Tibial artery (tissue), 4 donors: Measurements from ENCODE around the gene APOBEC2.
A peak's percentile ranks its signal among the peaks of the same experiment; 100 is the strongest.

ENCODE experiments used
- DNase-seq, 2 donors: peaks; one replicate each; pipeline ENCODE4 v3.0.0-alpha.2; 2019
- H3K27ac ChIP-seq, 2 donors: fragments of 200-600 bp; sonication (generic) in 1 of 2; 1 replicate in 1 of 2; 2 replicates in 1 of 2; pipeline ENCODE4 v1.5.1; 2018 to 2019; ENCODE audit warnings: mild to moderate bottlenecking in 1 of 2
- H3K27me3 ChIP-seq, 2 donors: fragments of 200-600 bp; sonication (generic) in 1 of 2; one replicate each; pipeline versions ENCODE4 v1.5.1 to v1.6.0; 2016 to 2019
- H3K36me3 ChIP-seq, 3 donors: fragments of 200-600 bp; sonication (generic) in 2 of 3; one replicate each; pipeline ENCODE4 v1.5.1; 2016 to 2019; ENCODE audit warnings: mild to moderate bottlenecking in 2 of 3
- H3K4me1 ChIP-seq, 4 donors: fragments of 200-600 bp; sonication (generic) in 2 of 4; 1 replicate in 3 of 4; 2 replicates in 1 of 4; pipeline ENCODE4 v1.5.1; 2016 to 2019
- H3K4me3 ChIP-seq, 2 donors: fragments of 200-600 bp; sonication (generic) in 1 of 2; 1 replicate in 1 of 2; 2 replicates in 1 of 2; pipeline ENCODE4 v1.5.1; 2018 to 2019; ENCODE audit warnings: mild to moderate bottlenecking in 2 of 2
- H3K9me3 ChIP-seq, 3 donors: fragments of 200-600 bp; sonication (generic) in 1 of 3; one replicate each; pipeline ENCODE4 v1.5.1; 2016 to 2019
- CTCF ChIP-seq, 2 experiments: fragments of 200-600 bp in 1 of 2; fragments of 450-650 bp in 1 of 2; IDR thresholded peaks; one replicate each; pipeline ENCODE4 v1.5.1; 2017 to 2019; ENCODE audit warnings: antibody characterized with exemption in 2 of 2, mild to moderate bottlenecking in 1 of 2, moderate library complexity in 1 of 2
- intact Hi-C: fragments of 100-400 bp; cut with DNase I; formaldehyde crosslinking; loops from one replicate; pipeline ENCODE4 v1.15.0; 2023; ENCODE audit warnings: low total_unique reads

The APOBEC2 gene

GRCh38 chr6:41023114-41023513 is 29.9 kb upstream of the APOBEC2 start:
- intact Hi-C loops = no loop called here

GRCh38 chr6:41025966-41026530 is 27.0 kb upstream of the APOBEC2 start:
- Histone ChIP-seq H3K9me3 (no peaks in the 10 kb centered on the region), H3K4me1 (peaks cover 0 to 25% (median 13%) of the 10 kb centered on the region in 4 donors), H3K36me3 (no peaks in the 10 kb centered on the region), H3K4me3 (no peak overlapping the region), H3K27ac (no peak overlapping the region), H3K27me3 (no peaks in the 10 kb centered on the region)
- DNase-seq = no peak
- intact Hi-C loops = loop anchor here (5.0 kb wide), 1 partner anchor 41 kb away; no protein-coding TSS in a partner anchor
- TF ChIP-seq CTCF (IDR thresholded peaks at IDR 0.05) = no peak

More at GRCh38 chr6:41023114-41023513, 29.9 kb upstream of the APOBEC2 start:
- peaks cover 0 to 16% (median 7%) of the 10 kb centered on the region in 4 donors for H3K4me1 ChIP-seq
- H3K4me3 ChIP-seq = no peak overlapping the region
- H3K27ac ChIP-seq = no peak overlapping the region
- DNase-seq = no peak
- H3K36me3 ChIP-seq = no peaks in the 10 kb centered on the region
- H3K9me3 ChIP-seq = peaks cover 0 to 3% (median 1%) of the 10 kb centered on the region in 3 donors
- TF ChIP-seq CTCF (IDR thresholded peaks at IDR 0.05) = no peak
- H3K27me3 ChIP-seq = no peaks in the 10 kb centered on the region

GRCh38 chr6:41027241-41027640 is 25.8 kb upstream of the APOBEC2 start:
- DNase-seq = no peak
- intact Hi-C loops = loop anchor here (5.0 kb wide), 1 partner anchor 40 kb away; no protein-coding TSS in a partner anchor
- Histone ChIP-seq H3K27ac (peak overlapping the region in 1 of 2 donors; percentile 65), H3K36me3 (no peaks in the 10 kb centered on the region), H3K27me3 (no peaks in the 10 kb centered on the region), H3K4me1 (peaks cover 0 to 16% (median 13%) of the 10 kb centered on the region in 4 donors), H3K9me3 (no peaks in the 10 kb centered on the region), H3K4me3 (peak overlapping the region; percentile 49 to 59)
- no peak for TF ChIP-seq CTCF (IDR thresholded peaks at IDR 0.05)

GRCh38 chr6:41027799-41028560 is 25.0 kb upstream of the APOBEC2 start:
- intact Hi-C loops = loop anchor here (5.0 kb wide), 1 partner anchor 39 kb away; no protein-coding TSS in a partner anchor
- TF ChIP-seq CTCF (IDR thresholded peaks at IDR 0.05) = peak; percentile 98 to 99
- no peaks in the 10 kb centered on the region for H3K36me3 ChIP-seq

GRCh38 chr6:41028561-41029412 is 24.2 kb upstream of the APOBEC2 start:
- Histone ChIP-seq H3K9me3 (no peaks in the 10 kb centered on the region), H3K4me1 (peaks cover 0 to 16% (median 13%) of the 10 kb centered on the region in 4 donors), H3K27ac (peak overlapping the region; percentile 61 to 65), H3K27me3 (no peaks in the 10 kb centered on the region), H3K36me3 (no peaks in the 10 kb centered on the region), H3K4me3 (peak overlapping the region; percentile 49 to 59)
- TF ChIP-seq CTCF (IDR thresholded peaks at IDR 0.05) = no peak
- intact Hi-C loops = loop anchor here (5.0 kb wide), 1 partner anchor 39 kb away; no protein-coding TSS in a partner anchor
- no peak for DNase-seq

More at GRCh38 chr6:41027799-41028560, 25.0 kb upstream of the APOBEC2 start:
- Histone ChIP-seq H3K9me3 (no peaks in the 10 kb centered on the region), H3K4me1 (peaks cover 0 to 16% (median 13%) of the 10 kb centered on the region in 4 donors), H3K27me3 (no peaks in the 10 kb centered on the region), H3K4me3 (peak overlapping the region; percentile 49 to 59), H3K27ac (peak overlapping the region; percentile 61 to 65)
- peak; percentile 82 to 88 for DNase-seq
